Activated naive CD8-positive, alpha-beta T cell treated with anti-CD3 and anti-CD28 coated beads, Interleukin-2, amount 50 U/mL, for 24 hours (primary cell): ENCODE results near the gene QSOX2.
A peak's percentile ranks its signal among the peaks of the same experiment; 100 is the strongest.

ENCODE experiments used
- ATAC-seq: fragments of 150-1000 bp; cut with Tn5 transposase; one replicate; pipeline ENCODE4 v1.10.0; 2021
- DNase-seq: peaks from one replicate; pipeline ENCODE4 v3.0.0; 2021
- H3K27ac Mint-ChIP-seq: one replicate; pipeline ENCODE4 v1.8.0; 2021; ENCODE audit warnings: mild to moderate bottlenecking, mixed read lengths
- H3K27me3 Mint-ChIP-seq: one replicate; pipeline ENCODE4 v1.8.0; 2021; ENCODE audit warnings: mixed read lengths
- H3K36me3 Mint-ChIP-seq: one replicate; pipeline ENCODE4 v1.8.0; 2021; ENCODE audit warnings: low read depth, mixed read lengths
- H3K4me1 Mint-ChIP-seq: one replicate; pipeline ENCODE4 v1.8.0; 2021; ENCODE audit warnings: mixed read lengths
- H3K4me3 Mint-ChIP-seq: one replicate; pipeline ENCODE4 v1.8.0; 2021; ENCODE audit warnings: mild to moderate bottlenecking, moderate library complexity, mixed read lengths
- H3K9me3 Mint-ChIP-seq: one replicate; pipeline ENCODE4 v1.8.0; 2021; ENCODE audit warnings: mixed read lengths

Gene QSOX2

DNA sequence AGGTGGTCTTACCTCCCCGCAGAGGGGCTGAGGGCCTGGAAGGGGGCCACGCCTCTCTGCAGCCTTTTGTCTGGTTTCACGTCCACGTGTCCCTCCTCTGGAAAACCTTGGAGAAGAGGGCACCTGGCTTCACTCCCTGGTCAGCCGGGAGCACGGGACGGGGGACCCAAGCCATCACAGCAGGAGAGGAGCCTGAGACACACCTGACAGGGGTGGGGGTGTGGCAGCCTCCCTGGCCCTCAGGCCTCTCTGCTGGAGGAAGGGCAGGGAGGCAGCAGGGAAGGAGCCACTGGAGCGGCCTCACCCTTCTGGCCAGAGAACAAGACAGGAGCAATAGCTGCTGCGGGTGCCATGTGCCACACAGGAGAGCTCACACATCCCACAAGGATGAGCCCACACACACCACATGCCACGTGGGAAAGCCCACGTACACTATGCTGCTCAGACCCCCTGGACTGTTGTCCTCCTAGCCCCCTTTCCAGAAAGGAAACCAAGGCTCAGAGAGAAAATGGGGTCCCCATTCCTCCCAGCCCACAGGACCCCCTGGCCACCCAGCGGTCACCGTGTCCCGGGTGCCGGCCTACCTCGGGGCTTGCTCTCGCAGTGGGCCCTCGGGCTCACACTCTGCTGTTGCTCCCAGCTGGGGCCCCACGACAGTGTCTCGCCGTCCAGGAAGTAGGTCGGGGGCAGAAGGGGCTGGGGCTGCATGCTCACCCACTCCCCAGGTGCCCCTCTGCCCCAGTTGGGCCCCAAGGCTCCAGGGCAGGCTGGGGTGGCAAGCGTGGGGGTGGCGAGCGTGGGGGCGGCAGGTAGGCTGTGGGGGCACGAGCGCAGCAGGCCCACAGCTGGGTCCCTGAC lies 40.1 kb upstream of the QSOX2 start:
- peaks cover 5% of the 10 kb centered on the region for H3K27me3 Mint-ChIP-seq

DNA sequence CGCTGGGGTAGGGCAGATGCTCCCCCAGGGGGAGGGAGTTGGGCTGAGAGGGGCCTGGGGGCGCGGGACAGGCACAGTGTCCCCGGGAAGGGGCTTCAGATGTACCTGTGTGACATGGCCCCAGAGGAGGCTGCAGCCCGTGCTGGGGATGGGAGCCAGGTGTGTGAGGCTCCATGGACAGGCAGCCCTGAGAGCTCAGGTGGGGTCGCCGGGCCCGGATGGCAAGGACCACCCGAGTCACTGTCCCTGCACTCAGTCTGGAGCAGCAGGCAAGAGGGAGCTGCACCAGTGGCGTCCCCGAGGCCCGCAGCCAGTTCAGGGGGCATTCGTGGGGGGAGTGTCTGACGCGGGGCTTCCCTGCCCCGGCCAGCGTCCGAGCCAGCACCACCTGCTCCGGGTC lies 39.3 kb upstream of the QSOX2 start:
- Mint-ChIP-seq H3K36me3 (no peaks in the 10 kb centered on the region), H3K9me3 (no peaks in the 10 kb centered on the region), H3K4me3 (no peak overlapping the region), H3K4me1 (peaks cover 4% of the 10 kb centered on the region), H3K27me3 (peaks cover 5% of the 10 kb centered on the region), H3K27ac (no peak overlapping the region)
- DNase-seq (no peak), ATAC-seq (no peak)

More for the DNA sequence above, 40.1 kb upstream of the QSOX2 start:
- no peak for DNase-seq
- H3K27ac Mint-ChIP-seq: no peak overlapping the region
- no peaks in the 10 kb centered on the region for H3K9me3 Mint-ChIP-seq
- H3K4me3 Mint-ChIP-seq: no peak overlapping the region
- no peaks in the 10 kb centered on the region for H3K36me3 Mint-ChIP-seq
- ATAC-seq: no peak
- H3K4me1 Mint-ChIP-seq: peaks cover 4% of the 10 kb centered on the region

DNA sequence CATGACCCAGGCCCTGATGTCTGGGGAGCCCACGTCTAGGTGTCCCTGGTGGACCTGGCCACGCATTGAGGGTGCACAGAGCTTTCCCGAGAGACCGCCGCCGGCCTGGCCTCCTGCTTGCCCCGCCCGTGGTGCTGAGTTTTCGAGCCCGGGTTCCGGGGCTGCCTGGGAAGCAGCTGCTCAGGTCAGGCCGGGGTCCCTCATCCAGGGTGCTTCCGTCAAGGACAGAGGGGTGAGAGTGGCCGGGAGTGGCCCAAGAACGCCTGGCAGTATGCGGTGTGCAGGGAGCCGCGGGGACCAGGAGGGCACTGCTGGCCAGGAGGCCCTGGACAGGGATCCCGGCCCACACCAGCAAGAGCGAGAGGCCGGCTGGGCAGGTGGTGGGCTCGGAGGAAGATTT lies 38.7 kb upstream of the QSOX2 start:
- Mint-ChIP-seq H3K4me3 (no peak overlapping the region), H3K27me3 (peaks cover 5% of the 10 kb centered on the region), H3K9me3 (no peaks in the 10 kb centered on the region), H3K27ac (no peak overlapping the region), H3K36me3 (no peaks in the 10 kb centered on the region), H3K4me1 (peaks cover 4% of the 10 kb centered on the region)
- DNase-seq: no peak
- ATAC-seq: no peak

DNA sequence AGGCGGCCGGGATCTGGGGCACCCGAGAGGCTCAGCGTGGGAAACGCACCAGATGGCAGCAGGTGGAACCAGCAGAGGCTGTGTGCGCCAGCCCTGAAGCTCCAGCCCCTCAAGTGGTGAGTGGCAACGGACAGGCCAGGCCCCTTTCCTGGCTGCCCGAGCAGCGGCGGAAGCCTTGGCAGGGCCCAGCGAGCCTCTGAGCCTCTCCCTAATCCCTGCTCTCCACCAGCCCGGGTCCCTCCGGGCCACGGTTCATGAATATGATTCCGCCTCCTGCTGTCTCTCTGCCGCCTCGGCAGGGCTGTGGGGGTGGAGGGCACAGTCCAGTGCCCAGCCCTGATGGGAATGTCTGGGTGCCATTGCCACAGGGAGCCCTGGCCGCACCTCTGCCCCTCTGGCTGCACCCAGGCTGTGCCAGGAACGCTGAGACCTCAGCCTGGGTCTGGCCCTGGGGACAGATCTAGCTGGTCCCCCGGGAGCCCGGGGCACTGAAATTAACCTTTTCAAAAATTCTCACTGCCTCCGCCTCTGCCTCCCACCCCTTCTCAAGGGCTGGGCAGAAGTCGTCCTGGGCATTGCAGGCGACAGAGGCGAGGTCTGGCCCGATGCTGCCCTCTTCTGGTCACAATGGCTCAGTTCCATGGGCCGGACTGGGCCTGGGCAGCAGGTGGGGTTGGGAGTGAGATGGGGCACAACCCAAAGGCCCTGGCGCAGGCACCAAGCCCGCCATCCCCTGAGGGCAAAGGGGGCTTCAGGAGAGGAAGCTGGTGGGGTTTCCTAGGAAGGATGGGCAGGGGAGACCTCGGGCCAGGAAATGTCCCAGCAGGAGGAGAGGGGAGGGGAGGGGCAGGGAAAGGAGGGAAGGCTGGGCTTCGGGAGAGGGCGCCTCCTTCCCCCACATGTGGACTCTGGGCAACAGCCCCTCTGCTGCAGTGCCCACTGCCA lies 38.0 kb upstream of the QSOX2 start:
- Mint-ChIP-seq H3K4me1 (peaks cover 4% of the 10 kb centered on the region), H3K4me3 (no peak overlapping the region), H3K9me3 (no peaks in the 10 kb centered on the region), H3K36me3 (no peaks in the 10 kb centered on the region), H3K27me3 (peaks cover 5% of the 10 kb centered on the region), H3K27ac (no peak overlapping the region)
- ATAC-seq (peak; percentile 90), DNase-seq (peak; percentile 79)

DNA sequence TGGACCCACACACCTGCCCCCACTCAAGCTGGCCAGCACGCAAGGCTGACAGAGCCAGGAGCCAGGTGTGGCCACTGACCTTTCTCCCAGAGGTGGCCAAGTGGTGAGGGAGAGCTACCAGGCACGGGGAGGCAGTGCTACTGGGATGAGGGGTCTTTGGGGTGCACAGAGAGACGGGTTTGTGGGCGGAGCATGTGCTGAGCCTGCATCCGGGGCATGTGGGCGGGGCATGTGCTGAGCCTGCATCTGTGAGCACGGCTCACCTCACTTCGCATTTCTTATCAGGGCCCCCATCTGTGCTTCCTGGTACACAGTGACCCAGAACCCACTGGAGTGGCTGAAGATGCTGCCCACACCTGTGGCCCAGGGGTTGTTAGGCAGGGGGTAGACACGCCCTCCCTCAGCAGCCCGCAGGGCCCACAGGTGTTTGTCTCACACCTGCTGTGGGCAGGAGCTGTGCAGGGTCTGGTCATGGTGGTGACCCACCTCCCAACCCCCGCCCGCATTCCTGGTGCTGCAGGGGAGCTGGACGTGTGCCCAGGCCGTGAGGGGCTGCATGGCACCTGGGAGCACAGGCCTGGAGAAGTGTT lies 36.8 kb upstream of the QSOX2 start:
- Mint-ChIP-seq H3K4me3 (no peak overlapping the region), H3K27me3 (peaks cover 5% of the 10 kb centered on the region), H3K27ac (no peak overlapping the region), H3K36me3 (no peaks in the 10 kb centered on the region), H3K9me3 (no peaks in the 10 kb centered on the region), H3K4me1 (peaks cover 4% of the 10 kb centered on the region)
- no peak for DNase-seq
- no peak for ATAC-seq

DNA sequence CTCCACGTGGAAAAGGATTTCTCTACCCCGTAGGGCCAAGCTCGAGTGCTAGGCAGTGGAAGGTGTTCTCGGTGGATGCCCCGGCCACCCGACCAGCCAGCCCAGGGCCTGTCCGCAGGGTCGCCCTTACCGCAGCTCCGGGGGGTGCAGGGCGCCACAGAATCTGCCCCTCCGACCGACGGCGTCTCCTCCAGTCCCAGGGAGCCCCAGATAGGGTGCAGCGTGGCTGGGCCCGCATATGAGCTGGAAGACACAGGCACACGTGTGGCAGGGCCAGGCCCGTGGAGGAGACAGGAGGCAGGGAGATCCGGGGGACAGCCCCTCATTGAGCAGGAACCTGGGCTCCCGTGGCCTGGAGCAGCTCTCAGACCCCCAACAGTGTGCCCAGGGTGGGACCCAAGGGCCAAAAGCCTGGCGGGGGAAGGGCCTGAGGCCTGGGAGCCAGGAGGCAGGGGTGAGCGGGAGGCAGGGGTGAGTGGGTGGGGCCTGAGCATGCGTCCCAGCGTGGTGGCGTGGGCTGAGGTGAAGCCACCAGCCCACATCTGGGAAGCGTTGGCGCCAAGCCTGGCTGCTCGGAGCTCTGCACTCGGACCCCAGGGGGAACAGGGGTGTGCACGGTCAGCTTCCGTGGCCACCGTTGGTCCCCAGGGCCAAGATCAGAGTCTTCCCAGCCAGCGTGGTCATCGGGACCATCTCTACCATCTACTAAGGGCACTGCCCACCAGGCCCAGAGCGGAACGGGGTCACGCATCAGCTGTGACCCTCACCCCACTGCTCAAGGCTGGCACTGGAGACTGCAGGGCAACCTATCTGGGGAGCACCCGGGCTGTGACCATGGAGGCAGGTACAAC lies 36.0 kb upstream of the QSOX2 start:
- no peak for ATAC-seq
- Mint-ChIP-seq H3K4me1 (peaks cover 4% of the 10 kb centered on the region), H3K27ac (no peak overlapping the region), H3K9me3 (no peaks in the 10 kb centered on the region), H3K36me3 (no peaks in the 10 kb centered on the region), H3K4me3 (no peak overlapping the region), H3K27me3 (peaks cover 5% of the 10 kb centered on the region)
- DNase-seq: no peak

DNA sequence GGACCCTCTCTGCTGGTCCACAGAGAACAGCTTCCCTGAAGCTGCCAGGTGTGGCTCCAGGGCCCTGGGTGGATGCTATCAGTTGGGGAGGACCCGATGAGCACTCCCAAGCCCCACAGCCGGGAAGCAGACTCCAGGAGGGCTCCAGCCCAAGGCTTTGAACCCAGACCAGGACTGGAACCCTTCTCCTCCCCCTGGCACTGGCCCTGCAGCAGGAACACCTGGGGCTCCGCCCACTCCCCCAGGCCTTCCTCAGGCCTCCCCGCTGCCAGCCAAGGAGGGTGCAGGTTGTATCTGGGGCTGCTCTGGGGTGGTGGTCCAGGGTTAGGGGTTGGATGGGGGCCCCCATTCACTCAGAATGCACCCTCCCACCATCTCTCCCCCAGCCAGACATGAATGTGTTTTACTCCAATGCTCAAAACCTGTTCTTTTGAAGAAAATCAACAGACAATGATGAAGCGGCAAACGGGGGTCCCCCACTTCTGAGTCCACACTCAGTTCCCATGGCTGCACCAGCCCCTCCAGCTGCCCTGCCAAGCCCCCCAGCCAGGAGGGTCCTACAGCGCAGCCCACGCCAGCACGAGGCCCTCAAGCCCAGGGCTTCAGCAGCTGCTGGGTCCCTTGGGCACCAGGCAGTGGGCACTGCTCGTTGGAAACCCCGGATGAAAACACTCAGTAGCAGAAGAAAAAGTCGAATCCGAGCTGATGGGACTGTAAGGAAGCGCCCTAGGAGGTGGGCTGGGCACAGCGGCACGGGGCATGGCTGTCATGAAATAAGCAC lies 35.1 kb upstream of the QSOX2 start:
- Mint-ChIP-seq H3K27me3 (peaks cover 5% of the 10 kb centered on the region), H3K36me3 (no peaks in the 10 kb centered on the region), H3K27ac (no peak overlapping the region), H3K9me3 (no peaks in the 10 kb centered on the region), H3K4me3 (no peak overlapping the region), H3K4me1 (peaks cover 4% of the 10 kb centered on the region)
- no peak for ATAC-seq
- DNase-seq: no peak

DNA sequence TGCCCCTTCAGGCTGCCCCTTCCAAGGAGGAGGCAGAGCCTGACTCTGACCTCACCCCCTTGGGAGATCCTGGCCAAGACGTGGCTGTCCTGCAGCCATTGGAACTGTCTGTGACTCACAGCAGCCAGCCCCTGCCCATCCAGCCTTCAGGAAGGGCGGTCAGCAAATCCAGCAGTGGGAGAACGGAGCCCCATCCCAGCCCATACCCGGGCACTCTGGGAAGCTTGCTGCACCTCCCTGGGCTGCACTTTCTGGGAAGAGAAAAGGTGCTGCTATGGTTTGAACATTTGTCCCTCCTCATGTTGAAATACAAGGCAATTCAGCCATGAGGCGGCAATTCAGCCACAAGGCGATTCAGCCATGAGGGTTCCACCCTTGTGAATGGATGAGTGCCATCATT lies 33.9 kb upstream of the QSOX2 start:
- Mint-ChIP-seq H3K36me3 (no peaks in the 10 kb centered on the region), H3K9me3 (no peaks in the 10 kb centered on the region), H3K27me3 (peaks cover 8% of the 10 kb centered on the region), H3K27ac (no peak overlapping the region), H3K4me3 (no peak overlapping the region), H3K4me1 (peaks cover 4% of the 10 kb centered on the region)
- no peak for ATAC-seq
- DNase-seq: no peak

DNA sequence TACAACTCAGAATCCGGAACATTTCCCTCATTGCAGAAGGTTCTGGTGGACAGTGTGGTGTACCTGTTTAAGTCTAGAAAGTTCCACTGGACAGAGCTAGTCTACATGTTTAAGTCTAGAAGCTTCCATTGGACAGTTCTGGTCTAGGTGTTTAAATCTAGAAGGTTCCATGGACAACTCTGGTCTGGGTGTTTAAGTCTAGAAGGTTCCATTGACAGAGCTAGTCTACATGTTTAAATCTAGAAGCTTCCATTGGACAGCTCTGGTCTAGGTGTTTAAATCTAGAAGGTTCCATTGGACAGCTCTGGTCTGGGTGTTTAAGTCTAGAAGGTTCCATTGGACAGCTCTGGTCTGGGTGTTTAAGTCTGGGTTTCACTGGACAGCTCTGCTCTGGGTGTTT lies 33.3 kb upstream of the QSOX2 start:
- Mint-ChIP-seq H3K4me3 (no peak overlapping the region), H3K27ac (no peak overlapping the region), H3K9me3 (no peaks in the 10 kb centered on the region), H3K27me3 (peaks cover 8% of the 10 kb centered on the region), H3K36me3 (no peaks in the 10 kb centered on the region), H3K4me1 (peaks cover 4% of the 10 kb centered on the region)
- DNase-seq (no peak), ATAC-seq (no peak)

DNA sequence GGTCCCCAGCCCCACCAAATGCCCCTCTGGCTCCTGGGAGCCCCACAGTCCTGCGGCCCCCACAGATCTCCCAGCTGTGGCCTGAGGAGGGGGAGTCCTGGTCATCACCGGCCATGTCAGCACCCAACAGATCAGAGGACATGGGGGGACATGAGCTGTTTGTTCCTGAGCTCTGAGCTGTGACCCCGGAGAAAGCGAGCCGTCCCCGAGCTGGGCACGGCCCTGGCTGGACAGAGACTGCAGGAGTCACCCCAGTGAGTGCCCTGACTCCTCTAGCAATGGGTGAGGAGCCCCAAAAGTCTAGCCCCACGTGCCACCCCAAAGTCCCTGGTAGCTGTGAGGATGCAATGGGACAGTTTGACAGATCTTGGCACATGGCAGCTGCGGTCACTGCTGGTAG lies 32.6 kb upstream of the QSOX2 start:
- H3K9me3 Mint-ChIP-seq: no peaks in the 10 kb centered on the region
- DNase-seq (no peak), ATAC-seq (no peak)
- no peak overlapping the region for H3K4me3 Mint-ChIP-seq
- H3K4me1 Mint-ChIP-seq: no peaks in the 10 kb centered on the region
- H3K27me3 Mint-ChIP-seq: peaks cover 3% of the 10 kb centered on the region
- no peak overlapping the region for H3K27ac Mint-ChIP-seq
- H3K36me3 Mint-ChIP-seq: no peaks in the 10 kb centered on the region

DNA sequence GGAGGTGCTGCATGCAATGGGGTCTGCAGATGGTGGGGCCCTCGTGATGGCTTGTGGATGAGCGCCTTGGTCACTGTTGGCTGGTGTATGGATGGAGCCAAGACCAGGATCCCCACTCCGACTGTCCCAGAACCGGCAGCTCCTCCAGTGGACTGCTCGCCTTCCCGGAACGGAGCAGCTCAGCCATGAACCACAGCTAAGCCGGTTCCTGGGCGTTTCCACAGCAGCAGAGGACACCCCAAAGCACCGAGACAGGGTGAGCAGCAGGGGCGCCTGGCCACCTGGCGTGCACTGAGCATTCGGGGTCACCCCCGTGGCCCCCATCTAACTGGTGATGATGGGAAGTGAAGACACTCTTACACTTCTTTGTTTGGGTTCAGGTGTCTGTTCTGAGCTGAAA lies 32.1 kb upstream of the QSOX2 start:
- H3K27ac Mint-ChIP-seq: no peak overlapping the region
- H3K4me1 Mint-ChIP-seq: no peaks in the 10 kb centered on the region
- no peak for DNase-seq

DNA sequence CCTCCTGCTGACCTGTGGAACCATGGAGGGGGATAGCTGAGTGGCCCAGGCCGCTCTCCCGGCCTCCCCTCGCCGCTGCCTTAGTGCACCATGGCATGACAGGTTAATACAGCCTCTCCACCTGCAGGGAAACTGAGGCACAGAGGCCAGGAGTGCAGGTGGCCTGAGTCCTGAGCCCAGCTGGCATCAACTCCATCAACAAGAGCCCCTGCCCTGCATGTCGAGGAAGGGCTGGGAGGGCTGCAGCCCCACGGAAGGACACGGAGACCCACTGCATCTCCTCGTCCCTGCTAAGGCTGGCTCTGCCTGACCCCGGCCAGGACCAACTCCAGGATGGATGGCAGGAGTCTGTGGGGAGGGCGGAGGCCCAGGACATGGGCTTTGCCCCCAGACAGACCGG lies 31.1 kb upstream of the QSOX2 start:
- Mint-ChIP-seq H3K36me3 (no peaks in the 10 kb centered on the region), H3K27ac (no peak overlapping the region), H3K4me3 (no peak overlapping the region), H3K4me1 (no peaks in the 10 kb centered on the region), H3K27me3 (peaks cover 3% of the 10 kb centered on the region), H3K9me3 (no peaks in the 10 kb centered on the region)
- ATAC-seq: peak; percentile 11
- DNase-seq: no peak

More for the DNA sequence above, 32.1 kb upstream of the QSOX2 start:
- H3K9me3 Mint-ChIP-seq: no peaks in the 10 kb centered on the region
- peaks cover 3% of the 10 kb centered on the region for H3K27me3 Mint-ChIP-seq
- no peaks in the 10 kb centered on the region for H3K36me3 Mint-ChIP-seq
- ATAC-seq: no peak
- H3K4me3 Mint-ChIP-seq: no peak overlapping the region

DNA sequence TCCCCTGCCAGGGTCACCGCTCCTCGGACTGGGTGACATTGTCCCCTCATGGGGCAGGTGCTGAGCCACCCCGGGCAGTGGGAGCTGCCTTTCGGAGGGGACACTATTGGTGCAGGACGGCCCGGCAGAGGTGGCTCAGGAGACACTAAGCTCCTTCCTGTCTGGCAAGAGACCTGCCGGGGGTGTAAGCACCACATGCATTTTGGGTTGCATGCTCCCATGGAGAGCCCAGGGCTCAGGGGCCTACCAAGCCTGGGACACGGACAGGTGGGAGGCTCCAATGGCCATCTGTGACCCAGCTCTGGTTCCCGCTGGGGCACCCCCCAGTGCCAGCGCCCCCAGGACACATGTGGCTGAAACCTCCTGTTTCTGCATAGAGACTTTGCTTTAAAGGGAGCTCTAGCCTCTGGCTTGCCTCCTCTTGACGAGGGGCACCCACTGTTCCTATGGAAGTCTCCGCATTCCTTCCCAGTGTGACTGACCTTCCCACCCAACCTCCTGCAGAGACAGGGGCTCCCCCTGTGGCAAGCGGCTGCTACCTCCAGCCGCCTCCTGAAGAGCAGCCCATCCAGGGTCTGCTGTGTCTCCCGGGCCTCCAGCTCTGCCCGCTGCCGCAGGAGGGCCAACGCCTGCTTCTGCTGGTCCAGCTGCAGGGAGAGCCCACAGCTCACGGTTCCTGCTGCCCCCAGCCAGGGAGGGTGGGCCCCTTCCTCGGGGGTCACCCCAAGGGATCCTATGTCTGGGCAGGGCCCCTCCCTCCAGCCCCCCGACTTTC lies 30.2 kb upstream of the QSOX2 start:
- DNase-seq (no peak), ATAC-seq (no peak)
- no peak overlapping the region for H3K27ac Mint-ChIP-seq
- H3K4me3 Mint-ChIP-seq: no peak overlapping the region
- no peaks in the 10 kb centered on the region for H3K9me3 Mint-ChIP-seq
- no peaks in the 10 kb centered on the region for H3K36me3 Mint-ChIP-seq
- H3K4me1 Mint-ChIP-seq: no peaks in the 10 kb centered on the region
- peaks cover 3% of the 10 kb centered on the region for H3K27me3 Mint-ChIP-seq
